GM18498 (cell line): Measurements from ENCODE around the gene BRD4.

Experiments
- ATAC-seq: cut with Tn5 transposase; IDR thresholded peaks from one replicate; pipeline ENCODE4 v1.9.1; 2021; ENCODE audit warnings: mild to moderate bottlenecking, moderate library complexity; ENCODE audit not compliant: unreplicated experiment

Gene BRD4

DNA sequence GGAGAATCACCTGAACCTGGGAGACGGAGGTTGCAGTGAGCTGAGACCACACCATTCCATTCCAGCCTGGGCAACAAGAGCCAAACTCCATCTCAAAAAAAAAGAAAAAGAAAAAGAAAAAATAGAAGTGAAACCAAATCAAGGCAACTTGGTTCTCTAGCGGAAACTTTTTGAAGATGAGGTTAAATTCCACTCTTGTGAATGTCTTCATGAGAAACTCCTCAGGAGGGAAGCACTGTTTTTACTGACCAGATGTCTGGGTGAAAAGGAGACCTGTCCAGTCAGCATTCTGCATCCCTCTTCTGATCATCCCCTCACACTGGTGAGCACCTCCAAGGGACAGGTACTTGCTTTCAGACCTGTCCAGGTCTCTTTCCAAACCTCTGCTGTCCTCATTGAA is 15.8 kb downstream of the BRD4 start:
- no peak for ATAC-seq

DNA sequence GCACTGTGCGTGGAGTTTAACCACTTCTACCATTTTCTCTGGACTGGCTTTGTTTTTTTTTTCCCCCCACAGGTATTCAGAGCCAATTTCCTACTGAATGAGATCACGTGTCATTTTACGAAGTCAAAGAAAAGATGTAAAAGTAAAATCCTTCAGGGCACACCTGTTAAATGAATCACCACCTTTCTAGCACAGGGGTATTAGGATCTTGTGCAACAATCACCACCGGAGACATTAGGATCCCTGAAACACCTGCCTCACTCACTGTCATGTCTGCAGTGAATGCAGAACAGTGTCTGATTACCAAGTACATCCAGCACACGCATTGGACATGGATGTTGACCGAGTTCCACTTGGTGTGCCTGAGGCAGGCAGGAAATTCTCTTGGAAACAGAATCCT is 17.2 kb downstream of the BRD4 start:
- no peak for ATAC-seq

DNA sequence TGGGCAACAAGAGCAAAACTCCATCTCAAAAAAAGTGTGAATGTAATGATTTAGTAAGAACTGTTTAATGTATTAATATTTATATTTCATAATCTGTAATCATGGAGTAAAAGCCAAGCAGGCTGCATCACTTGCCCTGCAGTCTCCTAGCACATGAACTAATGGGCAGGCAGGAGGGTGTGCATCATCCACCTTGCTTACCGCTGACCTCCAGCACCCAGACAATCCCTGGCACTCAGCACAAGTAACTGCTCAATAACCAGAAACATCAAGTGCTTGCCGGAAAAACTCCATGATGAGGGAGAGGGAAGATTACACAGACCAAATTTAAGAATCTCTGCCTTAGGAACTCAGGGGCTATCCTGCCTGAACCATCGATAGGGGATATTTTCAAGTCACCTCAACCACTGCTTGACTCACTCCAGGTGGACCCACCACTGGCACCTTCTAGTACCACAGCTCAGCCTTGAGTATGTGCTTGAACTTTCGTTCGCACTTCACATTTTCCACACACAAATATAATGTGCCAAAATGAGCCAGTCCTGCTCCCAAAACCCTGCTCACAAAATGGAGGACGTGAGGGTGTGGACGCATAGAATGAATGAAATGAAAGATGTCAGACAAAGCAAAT is 18.6 kb downstream of the BRD4 start:
- ATAC-seq = no peak

DNA sequence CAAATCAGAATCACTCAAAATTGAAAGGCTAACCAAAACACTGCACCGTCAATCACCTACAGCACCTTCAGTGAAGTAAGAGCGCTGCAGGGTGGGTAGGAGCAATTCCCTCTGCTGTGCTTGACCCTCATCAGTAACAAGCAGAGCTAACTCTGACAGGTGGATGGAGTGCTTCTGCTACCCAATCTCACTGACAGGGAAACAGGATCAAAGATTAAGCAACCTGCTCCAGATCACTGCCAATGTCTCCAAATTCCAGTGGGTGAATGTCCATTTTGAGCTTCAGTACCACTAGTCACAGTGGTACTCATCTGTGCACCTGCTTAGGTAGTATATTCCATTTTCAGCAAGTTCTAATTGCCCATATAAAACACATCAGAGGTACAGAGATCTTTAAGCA is 25.2 kb downstream of the BRD4 start:
- ATAC-seq = no peak

DNA sequence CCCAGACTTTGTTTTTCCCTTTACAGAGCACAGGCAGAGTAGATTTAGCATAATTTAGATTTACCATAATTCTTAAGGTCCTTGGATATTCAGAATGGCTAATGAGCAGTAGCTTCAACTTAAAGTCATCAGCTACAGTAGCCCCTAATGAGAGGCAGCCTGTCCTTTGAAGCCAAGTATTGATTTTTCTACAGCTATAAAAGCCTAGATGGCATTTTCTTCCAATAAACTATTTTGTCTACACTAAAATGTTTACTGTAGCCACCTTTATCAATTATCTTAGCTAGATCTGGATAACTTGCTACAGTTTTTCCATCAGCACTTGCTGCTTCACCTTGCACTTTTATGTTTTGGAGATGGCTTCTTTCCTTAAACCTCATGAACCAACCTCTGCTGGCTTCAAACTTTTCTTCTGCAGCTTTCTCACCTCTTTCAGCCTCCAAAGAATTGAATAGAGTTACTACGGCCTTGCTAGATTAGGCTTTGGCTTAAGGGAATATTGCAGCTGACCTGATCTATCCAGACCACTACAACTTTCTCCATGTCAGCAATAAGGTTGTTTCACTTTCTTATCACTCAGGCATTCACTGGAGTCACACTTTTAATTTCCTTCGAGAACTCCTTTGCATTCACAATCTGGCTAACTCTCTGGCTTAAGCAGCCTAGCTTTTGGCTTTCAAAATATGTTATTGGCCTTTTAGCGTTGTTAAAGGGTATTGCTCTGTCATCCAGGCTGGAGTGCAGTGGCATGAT is 26.6 kb downstream of the BRD4 start:
- no peak for ATAC-seq

DNA sequence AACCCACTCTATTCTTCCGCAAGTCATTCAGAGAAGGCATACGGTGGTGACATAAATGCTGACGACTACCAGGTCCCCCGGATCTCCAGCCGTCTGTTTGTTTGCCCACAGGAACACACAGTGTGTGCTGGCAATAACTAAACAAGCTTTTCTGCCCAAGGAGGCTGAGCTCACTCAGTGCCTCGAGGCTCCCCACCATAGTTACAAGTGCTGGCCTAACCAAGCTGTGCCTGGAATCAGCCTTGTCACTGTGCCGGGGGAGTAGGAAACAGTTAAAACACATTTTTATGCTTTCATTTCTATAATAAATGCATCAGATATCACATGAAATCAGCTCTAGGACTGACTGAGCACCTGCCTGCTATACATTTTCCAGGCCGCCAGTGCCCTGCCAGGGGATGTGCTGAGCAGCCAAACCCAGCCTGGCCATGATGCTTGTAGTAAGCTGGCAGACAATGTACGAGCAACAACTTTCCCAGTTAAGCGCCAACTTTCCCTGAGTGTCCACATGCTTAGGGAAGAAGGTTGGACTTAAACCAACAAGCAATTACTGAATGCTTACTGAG is 28.1 kb downstream of the BRD4 start:
- no peak for ATAC-seq

DNA sequence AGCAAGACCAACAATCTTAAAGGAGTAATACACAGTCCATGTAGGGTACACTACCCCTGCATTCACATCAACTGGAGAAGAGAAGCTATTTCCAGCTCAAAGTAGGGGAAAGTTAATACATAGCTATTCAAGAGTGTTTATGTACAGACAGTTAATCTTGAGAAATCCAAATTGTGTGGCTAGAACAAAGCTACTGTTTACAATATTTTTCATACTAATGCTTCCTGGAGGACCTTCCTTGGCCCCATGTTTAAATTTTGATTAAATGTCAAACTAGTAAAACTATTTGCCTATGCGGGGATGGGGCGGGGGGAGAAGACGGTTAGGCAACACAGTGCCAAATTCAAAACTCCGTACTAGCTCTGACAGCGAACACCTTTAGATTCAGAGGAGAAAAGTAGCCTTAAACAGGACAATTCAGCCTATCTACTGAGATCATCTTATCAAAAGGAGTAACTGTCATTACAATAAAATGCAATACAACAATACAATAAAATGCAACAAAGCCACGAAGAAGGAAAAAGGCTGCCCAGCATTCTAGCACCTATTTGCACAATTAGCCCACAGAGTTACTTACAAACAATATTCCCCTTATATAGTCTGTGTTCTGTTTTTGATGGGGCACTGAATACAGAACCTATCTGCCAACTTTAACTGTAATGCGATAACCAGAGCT is 29.1 kb downstream of the BRD4 start:
- ATAC-seq = no peak

DNA sequence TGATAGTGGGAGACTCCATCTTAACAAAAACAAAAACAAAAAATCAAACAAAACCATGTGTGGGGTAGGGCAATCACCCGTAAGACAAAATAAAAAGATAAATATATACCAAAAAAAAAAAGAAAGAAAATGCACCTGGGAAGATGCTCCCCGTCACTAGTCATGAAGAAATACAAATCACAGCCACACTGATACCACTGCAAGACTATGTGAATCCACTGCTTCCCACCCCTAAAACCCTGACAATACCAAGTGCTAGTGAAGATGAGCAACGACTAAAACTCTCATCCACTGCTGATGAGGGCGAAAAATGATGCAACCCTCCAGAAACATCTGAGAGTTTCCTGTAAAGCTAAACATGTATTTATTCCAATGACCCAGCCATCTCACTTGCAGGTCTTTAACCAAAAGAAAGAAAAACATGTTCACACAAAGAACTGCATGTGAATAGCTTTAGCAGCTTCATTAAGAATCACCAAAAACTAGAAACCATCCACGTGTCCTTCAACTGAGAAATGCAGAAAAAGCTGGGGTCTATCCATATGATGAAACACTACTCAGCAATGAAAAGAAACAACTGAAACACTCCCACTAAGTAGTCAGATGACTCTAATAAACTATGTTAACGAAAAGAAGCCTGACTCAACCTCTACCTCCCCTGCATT is 31.7 kb downstream of the BRD4 start:
- no peak for ATAC-seq

DNA sequence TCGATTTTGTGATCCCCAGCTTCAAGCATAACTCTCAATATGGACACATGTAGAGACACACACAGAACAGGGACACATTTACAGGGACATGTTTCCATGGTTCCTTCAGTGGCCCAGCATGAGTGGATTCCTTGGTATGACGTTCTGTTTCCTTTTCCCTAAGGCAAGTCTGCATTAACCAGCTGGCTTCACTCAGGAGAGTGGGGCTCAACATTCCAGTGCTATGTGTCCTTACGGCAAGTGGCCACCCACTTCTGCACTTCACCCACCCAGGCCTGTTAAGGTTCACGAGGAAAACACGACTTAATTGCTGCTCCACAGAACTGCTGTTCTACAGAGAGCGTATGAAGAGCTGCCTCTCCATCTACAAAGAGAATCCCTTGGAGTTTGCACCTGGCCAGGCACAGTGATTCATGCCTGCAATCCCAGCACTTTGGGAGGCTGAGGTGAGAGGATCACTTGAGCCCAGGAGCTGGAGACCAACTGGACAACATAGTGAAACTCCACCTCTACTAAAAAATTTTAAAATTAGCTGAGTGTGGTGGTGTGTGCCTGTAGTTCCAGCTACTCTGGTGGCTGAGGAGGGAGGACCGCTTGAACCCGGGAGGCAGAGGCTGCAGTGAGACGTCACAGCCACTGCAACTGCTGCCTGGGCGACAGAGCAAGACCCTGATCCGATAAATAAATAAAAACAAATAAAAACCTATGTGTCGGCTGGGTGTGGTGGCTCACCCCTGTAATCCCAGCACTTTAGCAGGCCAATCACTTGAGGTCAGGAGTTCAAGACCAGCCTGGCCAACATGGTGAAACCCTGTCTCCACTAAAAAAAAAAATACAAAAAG is 32.5 kb downstream of the BRD4 start:
- ATAC-seq = no peak

DNA sequence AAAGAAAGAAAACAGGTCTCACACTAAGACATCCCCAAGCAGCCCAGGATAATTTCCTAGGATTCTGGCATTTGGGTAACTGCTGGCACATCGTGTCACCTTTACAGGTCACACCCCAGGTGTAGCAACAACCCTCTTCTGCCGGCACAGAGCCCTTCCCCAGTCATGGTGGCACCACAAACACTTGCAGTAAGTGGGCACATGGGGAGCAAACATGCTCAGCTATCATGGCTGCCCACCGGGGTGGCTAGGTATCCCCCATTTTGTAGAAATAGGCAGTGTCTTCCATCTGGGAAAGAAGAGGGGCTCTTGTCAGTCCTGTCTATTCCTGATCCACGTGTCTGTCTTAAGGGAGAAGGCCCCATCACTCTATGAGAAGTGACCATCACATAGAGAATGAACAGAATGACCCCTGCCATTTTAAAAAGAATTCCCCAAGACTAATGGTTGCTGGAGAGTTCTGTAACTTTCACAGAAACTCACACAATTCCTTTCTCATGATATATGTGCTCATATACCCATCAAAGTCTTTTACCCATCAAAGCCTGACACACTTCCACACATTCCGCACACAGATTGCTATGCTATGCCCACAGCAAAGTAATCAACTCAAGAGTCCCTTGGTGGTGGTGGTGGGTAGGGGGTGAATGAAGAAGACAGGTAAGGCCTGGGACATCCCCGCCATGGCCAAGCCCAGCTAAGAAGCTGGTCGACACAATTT is 33.3 kb downstream of the BRD4 start:
- ATAC-seq = no peak

DNA sequence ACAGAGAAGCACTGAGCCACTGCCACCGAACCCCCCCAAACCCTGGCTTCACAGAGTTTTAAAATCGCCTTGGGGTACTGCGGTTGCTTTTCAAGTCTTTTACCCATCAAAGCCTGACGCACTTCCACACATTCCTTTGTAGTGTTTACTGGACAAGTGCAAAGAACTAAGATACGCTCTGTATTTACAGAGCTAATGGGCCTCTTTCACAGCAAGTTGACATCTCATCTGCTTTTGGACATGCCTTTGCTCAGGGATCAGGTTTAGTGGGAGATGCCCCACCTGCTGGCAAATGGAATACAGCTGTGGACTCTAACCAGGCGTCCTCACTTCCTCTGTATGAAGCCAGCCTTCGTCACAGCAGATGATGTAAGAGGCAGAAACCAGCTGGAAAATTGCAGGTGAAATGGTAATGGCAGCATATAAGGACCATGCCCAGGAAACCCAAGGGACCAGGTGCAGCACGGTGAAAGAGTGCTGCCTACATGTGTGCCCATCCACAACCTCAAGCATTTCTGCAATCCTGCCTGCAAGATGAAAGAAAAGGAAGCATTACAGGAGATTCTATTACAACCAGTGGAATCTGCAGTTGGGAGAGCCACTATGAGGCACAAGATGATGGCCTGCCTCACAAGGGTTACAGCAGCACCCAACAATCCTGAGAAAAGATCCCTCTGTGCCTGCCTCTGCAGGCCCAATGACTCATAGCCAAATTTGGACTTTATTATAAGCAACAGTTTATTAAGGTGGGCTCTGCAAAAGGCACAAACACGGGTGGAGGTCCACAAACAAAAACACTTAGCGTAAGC is 34.7 kb downstream of the BRD4 start:
- no peak for ATAC-seq

DNA sequence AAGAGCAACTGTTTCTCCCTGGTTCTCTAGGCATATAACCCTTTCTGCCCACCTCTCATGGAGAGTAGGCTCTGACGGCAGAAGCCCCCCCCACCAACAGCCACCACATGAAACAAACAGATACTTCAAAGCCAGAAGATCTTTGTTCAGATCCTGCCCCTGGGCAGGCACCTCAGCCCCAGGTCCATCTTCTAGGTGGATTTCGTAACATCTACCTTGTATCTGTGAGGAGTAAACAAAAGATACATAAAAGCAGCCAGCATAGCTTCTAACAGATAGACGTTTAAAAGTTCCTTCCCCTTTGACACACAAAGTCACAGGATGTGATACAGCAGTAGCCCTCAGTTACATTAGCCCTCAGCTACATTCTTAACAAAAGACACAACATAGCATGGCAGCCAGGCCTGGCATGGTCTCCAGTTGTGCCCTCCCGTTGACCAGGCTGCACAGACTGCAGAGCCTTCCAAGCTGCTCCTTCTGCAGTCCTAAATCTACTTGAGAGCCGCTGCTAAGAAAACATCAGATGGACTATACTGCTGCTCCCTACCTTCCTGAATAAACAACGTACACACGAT is 35.4 kb downstream of the BRD4 start:
- ATAC-seq = no peak

DNA sequence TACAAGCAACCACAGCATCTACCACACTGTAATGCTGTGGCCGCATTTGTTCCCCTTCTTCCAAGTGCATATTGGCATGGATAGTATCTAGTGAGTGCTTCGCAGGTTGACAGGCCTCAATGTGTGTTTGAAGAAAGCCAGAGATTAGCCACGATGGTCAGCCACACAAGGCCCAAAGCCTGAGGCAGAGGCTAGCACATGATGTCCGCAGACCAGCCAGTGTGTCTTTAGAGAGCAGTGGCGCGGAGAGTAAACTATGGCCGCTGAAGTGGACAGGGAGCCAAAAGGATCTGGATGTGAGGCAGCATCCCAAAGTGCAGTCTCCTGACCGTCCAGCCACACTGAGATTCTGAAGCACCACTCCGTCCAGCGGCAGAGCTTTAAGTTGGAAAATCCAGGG is 36.0 kb downstream of the BRD4 start:
- ATAC-seq = no peak

DNA sequence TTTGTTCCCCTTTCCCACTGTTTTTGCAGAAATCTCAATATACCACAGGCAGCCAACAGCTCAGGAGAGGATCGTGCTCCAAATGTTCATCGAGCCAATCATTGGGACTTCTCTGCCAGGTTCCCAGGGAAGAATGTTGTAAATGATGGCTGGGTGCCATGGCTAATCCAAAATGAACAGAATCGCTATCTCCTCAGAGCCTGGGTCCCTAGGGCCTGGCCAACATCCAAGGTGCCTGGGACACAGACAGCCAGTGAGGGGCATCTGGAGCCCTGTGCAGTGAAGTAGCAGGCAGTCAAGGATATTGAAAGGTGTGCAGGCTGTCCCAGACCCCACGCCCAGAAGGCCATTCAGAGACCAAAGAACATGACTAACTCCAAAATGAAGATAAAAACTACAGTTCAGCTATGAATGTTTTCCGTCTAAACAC is 37.8 kb downstream of the BRD4 start:
- ATAC-seq = no peak

DNA sequence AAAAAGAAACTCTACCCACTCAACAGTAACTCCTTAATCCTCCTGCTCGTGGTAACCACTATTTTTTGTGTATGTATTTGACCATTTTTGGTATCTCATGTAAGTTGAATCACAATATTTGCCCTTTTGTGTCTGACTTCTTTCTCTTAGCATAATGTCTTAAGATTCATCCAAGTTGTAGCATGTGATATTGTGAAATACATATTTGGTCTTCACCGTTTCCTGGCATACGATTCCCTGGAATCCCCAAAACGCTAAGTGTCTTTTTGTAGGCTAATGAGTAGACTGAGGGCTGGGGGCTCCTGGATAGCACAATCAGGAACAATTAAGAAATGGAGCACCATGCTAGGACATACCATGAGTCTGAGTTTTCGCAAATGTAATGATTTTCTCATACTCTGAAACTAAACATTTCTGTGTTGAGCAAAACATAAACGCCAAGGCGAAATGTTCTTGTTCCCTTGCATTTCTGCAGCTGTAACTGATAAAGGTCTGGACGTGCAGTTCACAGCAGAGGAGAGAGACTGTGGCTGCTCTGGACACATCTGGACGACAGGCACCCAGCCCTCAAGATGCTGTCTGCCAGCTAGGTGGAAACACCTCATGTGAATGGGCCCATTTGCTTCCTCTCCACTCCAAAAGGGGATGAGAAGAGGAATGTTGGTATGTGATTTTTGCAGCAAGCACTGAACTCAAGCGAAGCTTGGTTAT is 38.4 kb downstream of the BRD4 start:
- no peak for ATAC-seq

DNA sequence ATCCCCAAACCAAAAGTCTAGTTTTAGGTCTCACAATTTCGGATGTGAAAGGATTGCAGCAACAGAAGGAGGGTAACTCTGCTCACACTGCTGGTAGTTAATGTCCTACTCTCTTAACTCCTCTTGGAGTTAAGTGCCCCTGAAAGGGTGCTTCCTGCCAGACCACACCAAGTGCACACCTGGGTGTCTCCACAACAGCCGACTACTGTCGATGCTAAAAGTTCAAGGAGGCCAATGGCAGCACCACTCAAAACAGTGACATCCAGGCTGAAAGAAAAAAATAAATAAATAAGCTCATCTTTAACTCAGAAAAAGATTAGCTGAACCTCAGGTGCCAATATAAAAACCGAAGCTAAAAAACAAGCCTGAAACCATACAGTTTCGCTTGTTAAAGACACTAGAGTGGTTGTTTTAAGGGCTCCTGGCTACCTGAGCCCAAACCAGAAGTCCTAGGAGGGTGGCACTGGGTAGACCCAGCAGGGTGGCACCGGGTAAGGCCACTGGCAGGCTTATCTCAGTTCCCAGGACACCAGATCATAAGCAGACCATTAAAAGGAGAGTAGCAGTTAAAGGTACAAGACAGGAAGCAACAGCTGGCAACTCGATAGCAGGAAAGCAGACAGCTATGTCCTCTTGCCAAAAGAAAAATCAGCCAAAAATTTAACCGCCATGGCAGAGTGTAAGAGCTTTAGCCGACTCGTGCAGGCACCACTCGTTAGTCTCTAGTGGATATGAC is 39.3 kb downstream of the BRD4 start:
- peak; percentile 41 for ATAC-seq

DNA sequence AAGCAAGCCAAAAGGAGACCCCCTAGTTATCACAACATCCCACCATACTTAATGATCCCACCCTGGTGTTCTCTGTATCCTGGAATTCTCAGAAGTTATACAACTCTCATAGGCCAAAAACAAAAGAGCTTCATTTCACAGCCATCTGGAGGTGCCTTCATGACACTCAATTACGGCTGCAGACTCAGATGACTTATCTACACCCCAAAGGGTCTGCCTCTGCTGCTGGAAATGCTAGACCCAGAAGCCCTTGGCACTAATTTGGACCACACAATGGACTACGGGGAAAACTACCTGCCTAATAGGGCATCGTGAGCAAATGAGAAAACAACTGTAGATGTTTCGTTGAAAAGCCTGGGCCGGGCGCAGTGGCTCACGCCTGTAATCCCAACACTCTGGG is 40.2 kb downstream of the BRD4 start:
- no peak for ATAC-seq
